ENCODE data around the gene MEF2D. TPM values are rescaled to one million over a fixed set of nuclear protein-coding genes. Genes with fewer than 3 reads are reported as not detected.

The MEF2D gene
- total RNA-seq, 1 experiment from 2014 or later, result 18.7 TPM

GRCh38 chr1:156546267-156546666 lies 45.7 kb upstream of the MEF2D start:
- WGBS (ENCODE audit: extremely low coverage, insufficient read length, low lambda C conversion rate), result no CpG with 5 or more reads among the region's 3 CpGs
- no peak overlapping the region; a peak in 2 of 7 replicates for H3K27ac Mint-ChIP-seq
- H2BK15ac ChIP-seq (ENCODE audit: low read depth, low read length), result no peak overlapping the region

More at GRCh38 chr1:156546267-156546666, 45.7 kb upstream of the MEF2D start:
- no peaks in the 10 kb centered on the region for H3K23me2 ChIP-seq (ENCODE audit: insufficient read length, low read depth, low read length, poor library complexity, severe bottlenecking)
- no peaks in the 10 kb centered on the region for H3K4me1 ChIP-seq (ENCODE audit: insufficient read depth, low read length)
- H3K4me2 ChIP-seq (ENCODE audit: insufficient read depth, insufficient read length, low read length), result no peak overlapping the region
- no peak overlapping the region for H2BK20ac ChIP-seq (ENCODE audit: low read depth, low read length, poor library complexity, severe bottlenecking)
- H3K27me3 ChIP-seq (ENCODE audit: insufficient read depth, low read length), result no peaks in the 10 kb centered on the region
- no peak for DNase-seq
- TF ChIP-seq CTCF (conservative IDR thresholded peaks at IDR 0.05), result no peak
- no peak overlapping the region for H3K56ac ChIP-seq (ENCODE audit: insufficient read length, low read depth, low read length)
- H4K91ac ChIP-seq (ENCODE audit: insufficient read length, low read depth, low read length), result no peak overlapping the region
- H4K8ac ChIP-seq (replicated peaks; ENCODE audit: insufficient read length, low read depth, low read length), result no peak overlapping the region
- no peak overlapping the region for H3K23ac ChIP-seq (ENCODE audit: insufficient read length, low read depth, low read length)
- no peak overlapping the region for H3K9ac ChIP-seq (ENCODE audit: extremely low read depth, insufficient read length, low read length)
- Mint-ChIP-seq H3K27me3 (ENCODE audit: low read depth) (no peaks in the 10 kb centered on the region), H3K36me3 (ENCODE audit: insufficient read depth in 1 of 3, low read depth in 3 of 3) (peaks cover 5 to 45% (median 30%) of the 10 kb centered on the region in 3 experiments), H3K4me3 (no peak overlapping the region), H3K9me3 (no peaks in the 10 kb centered on the region), H3K4me1 (no peaks in the 10 kb centered on the region)
- H2AFZ ChIP-seq (ENCODE audit: low read length), result no peak overlapping the region
- H3K27ac ChIP-seq (ENCODE audit: insufficient read length, low read depth, low read length), result no peak overlapping the region
- no peak overlapping the region for H3T11ph ChIP-seq (ENCODE audit: low read length)
- H3K79me1 ChIP-seq (ENCODE audit: insufficient read depth, low read depth, low read length, poor library complexity, severe bottlenecking), result no peaks in the 10 kb centered on the region
- no peaks in the 10 kb centered on the region for H3K79me2 ChIP-seq (ENCODE audit: insufficient read depth, low read length)
- no peak overlapping the region for H2BK5ac ChIP-seq (ENCODE audit: insufficient read length, low read length)
- H3K18ac ChIP-seq (ENCODE audit: insufficient read length, low read depth, low read length), result no peak overlapping the region
- H4K20me1 ChIP-seq (ENCODE audit: control insufficient read depth, insufficient read depth, insufficient read length), result no peaks in the 10 kb centered on the region
- H2BK120ac ChIP-seq (ENCODE audit: low read depth, low read length, poor library complexity, severe bottlenecking), result no peak overlapping the region
- no peak overlapping the region for H2BK12ac ChIP-seq (ENCODE audit: insufficient read length, low read depth, low read length)
- H3K4ac ChIP-seq (ENCODE audit: low read depth, low read length), result no peak overlapping the region
- H3K9me3 ChIP-seq (ENCODE audit: control insufficient read depth, low read depth, low read length), result no peaks in the 10 kb centered on the region
- no peak overlapping the region for H3K14ac ChIP-seq (ENCODE audit: insufficient read depth, low read length)
- H4K5ac ChIP-seq (ENCODE audit: insufficient read length, low read depth, low read length), result no peak overlapping the region
- H2AK5ac ChIP-seq (ENCODE audit: insufficient read length, low read length), result no peak overlapping the region
